ENCODE measurements around the gene CCDC192.
"Not testable (repeated sequence)": the region's sequence is repeated elsewhere in the genome, so short reads cannot be mapped to it uniquely, and the experiment has no call there.

CCDC192 gene

GRCh38 chr5:127700237-127700766 is 2.9 kb upstream of the CCDC192 start:
- no peak for DNase-seq

GRCh38 chr5:127702434-127702833 is 757 bp upstream of the CCDC192 start:
- no peak for DNase-seq

- no peak for DNase-seq
Measured at GRCh38 chr5:127705120-127705892, 2.1 kb downstream of the CCDC192 start.

- DNase-seq, result no peak
Measured at GRCh38 chr5:127706691-127707090, 3.5 kb downstream of the CCDC192 start.

GRCh38 chr5:127707209-127707608 is 4.0 kb downstream of the CCDC192 start:
- no peak for DNase-seq

GRCh38 chr5:127713083-127713482 is 9.9 kb downstream of the CCDC192 start:
- DNase-seq, result not testable (repeated sequence)

- no peak for DNase-seq
Measured at GRCh38 chr5:127718181-127718580, 15.0 kb downstream of the CCDC192 start.

- DNase-seq, result no peak
Measured at GRCh38 chr5:127723571-127723970, 20.4 kb downstream of the CCDC192 start.

- DNase-seq, result no peak
Measured at GRCh38 chr5:127725673-127726072, 22.5 kb downstream of the CCDC192 start.

- no peak for DNase-seq
Measured at GRCh38 chr5:127732963-127733362, 29.8 kb downstream of the CCDC192 start.

- DNase-seq, result not testable (repeated sequence)
Measured at GRCh38 chr5:127739348-127739747, 36.2 kb downstream of the CCDC192 start.

- peak; percentile 5 for DNase-seq
Measured at GRCh38 chr5:127739807-127740384, 36.7 kb downstream of the CCDC192 start.

GRCh38 chr5:127741412-127741811 is 38.2 kb downstream of the CCDC192 start:
- DNase-seq, result no peak

- DNase-seq, result no peak
Measured at GRCh38 chr5:127744241-127744640, 41.0 kb downstream of the CCDC192 start.

GRCh38 chr5:127746756-127747155 is 43.6 kb downstream of the CCDC192 start:
- no peak for DNase-seq

GRCh38 chr5:127752503-127753265 is 49.5 kb downstream of the CCDC192 start:
- not testable (repeated sequence) for DNase-seq

- DNase-seq, result peak; percentile 22
Measured at GRCh38 chr5:127754259-127754658, 51.1 kb downstream of the CCDC192 start.

GRCh38 chr5:127754706-127755105 is 51.5 kb downstream of the CCDC192 start:
- no peak for DNase-seq

GRCh38 chr5:127757576-127757975 is 54.4 kb downstream of the CCDC192 start:
- DNase-seq, result no peak

- DNase-seq, result no peak
Measured at GRCh38 chr5:127758766-127759283, 55.6 kb downstream of the CCDC192 start.

GRCh38 chr5:127761869-127762268 is 58.7 kb downstream of the CCDC192 start:
- DNase-seq, result no peak

- DNase-seq, result no peak
Measured at GRCh38 chr5:127762412-127762811, 59.2 kb downstream of the CCDC192 start.

GRCh38 chr5:127766676-127767335 is 63.6 kb downstream of the CCDC192 start:
- no peak for DNase-seq

Data from NCI-H1105 treated with DMSO at 0.1 percent for 48 hours (cell line).